ENCODE results near the gene KMT5B.

KMT5B gene

GRCh38 chr11:68128682-68129327 lies 84.3 kb downstream of the KMT5B start:
- no peak for DNase-seq (ENCODE audit: low read depth, low spot score)
- H3K4me3 ChIP-seq (ENCODE audit: low read length): no peak overlapping the region

- DNase-seq (ENCODE audit: low read depth, low spot score): no peak
- no peak overlapping the region for H3K4me3 ChIP-seq (ENCODE audit: low read length)
Observed at GRCh38 chr11:68127714-68128681, 85.1 kb downstream of the KMT5B start.

- no peak overlapping the region for H3K4me3 ChIP-seq (ENCODE audit: low read length)
- no peak for DNase-seq (ENCODE audit: low read depth, low spot score)
Observed at GRCh38 chr11:68125164-68125563, 87.9 kb downstream of the KMT5B start.

GRCh38 chr11:68122936-68123539 lies 90.1 kb downstream of the KMT5B start:
- DNase-seq (ENCODE audit: low read depth, low spot score): no peak
- H3K4me3 ChIP-seq (ENCODE audit: low read length): no peak overlapping the region

- DNase-seq (ENCODE audit: low read depth, low spot score): peak; percentile 64
- H3K4me3 ChIP-seq (ENCODE audit: low read length): peak within 1 kb of the TSS; percentile 65
Observed at GRCh38 chr11:68121067-68121899, 91.8 kb downstream of the KMT5B start, which contains the start of gene CHKA. CHKA (minus strand) TSS chr11:68121388; CDS start chr11:68121177, 211 bp downstream.

- DNase-seq (ENCODE audit: low read depth, low spot score): peak; percentile 57
- peak overlapping the region; percentile 65 for H3K4me3 ChIP-seq (ENCODE audit: low read length)
Observed at GRCh38 chr11:68120273-68121066, 92.6 kb downstream of the KMT5B start.

GRCh38 chr11:68118706-68119448 lies 94.2 kb downstream of the KMT5B start:
- DNase-seq (ENCODE audit: low read depth, low spot score): no peak
- H3K4me3 ChIP-seq (ENCODE audit: low read length): no peak overlapping the region

GRCh38 chr11:68117853-68118470 lies 95.1 kb downstream of the KMT5B start:
- no peak overlapping the region for H3K4me3 ChIP-seq (ENCODE audit: low read length)
- no peak for DNase-seq (ENCODE audit: low read depth, low spot score)

GRCh38 chr11:68116974-68117373 lies 96.1 kb downstream of the KMT5B start:
- no peak for DNase-seq (ENCODE audit: low read depth, low spot score)
- no peak overlapping the region for H3K4me3 ChIP-seq (ENCODE audit: low read length)

GRCh38 chr11:68116126-68116525 lies 97.0 kb downstream of the KMT5B start:
- DNase-seq (ENCODE audit: low read depth, low spot score): no peak
- no peak overlapping the region for H3K4me3 ChIP-seq (ENCODE audit: low read length)

GRCh38 chr11:68115285-68115684 lies 97.8 kb downstream of the KMT5B start:
- no peak for DNase-seq (ENCODE audit: low read depth, low spot score)
- no peak overlapping the region for H3K4me3 ChIP-seq (ENCODE audit: low read length)

- DNase-seq (ENCODE audit: low read depth, low spot score): no peak
- H3K4me3 ChIP-seq (ENCODE audit: low read length): no peak overlapping the region
Observed at GRCh38 chr11:68113986-68114385, 99.1 kb downstream of the KMT5B start.

- H3K4me3 ChIP-seq (ENCODE audit: low read length): no peak overlapping the region
- DNase-seq (ENCODE audit: low read depth, low spot score): no peak
Observed at GRCh38 chr11:68107689-68108088, 105.4 kb downstream of the KMT5B start.

GRCh38 chr11:68106165-68106940 lies 106.7 kb downstream of the KMT5B start:
- no peak for DNase-seq (ENCODE audit: low read depth, low spot score)
- H3K4me3 ChIP-seq (ENCODE audit: low read length): no peak overlapping the region
